Thyroid gland (tissue), 4 donors: ENCODE data around the gene CCDC92. TPM values are rescaled to one million over a fixed set of nuclear protein-coding genes. Genes with fewer than 3 reads are reported as not detected.

Experiments used
- DNase-seq, 2 donors: peaks; one replicate each; pipeline ENCODE4 v3.0.0-alpha.2; 2019
- H3K27ac ChIP-seq, 3 donors: fragments of 200-600 bp; sonication (generic); 1 replicate in 2 of 3; 2 replicates in 1 of 3; pipeline ENCODE4 v1.5.1; 2016 to 2019; ENCODE audit warnings: mild to moderate bottlenecking in 1 of 3, moderate library complexity in 1 of 3
- H3K27me3 ChIP-seq: fragments of 200-600 bp; sonication (generic); one replicate; pipeline ENCODE4 v1.5.1; 2019
- H3K36me3 ChIP-seq, 2 donors: fragments of 200-600 bp; sonication (generic); one replicate each; pipeline ENCODE4 v1.5.1; 2016 to 2019
- H3K4me1 ChIP-seq, 2 donors: fragments of 200-600 bp; sonication (generic); one replicate each; pipeline ENCODE4 v1.5.1; 2017 to 2019
- H3K4me3 ChIP-seq, 3 donors: fragments of 200-600 bp; sonication (generic); replicated peaks in 1 of 3; 1 replicate in 2 of 3; 2 replicates in 1 of 3; pipeline ENCODE4 v1.5.1; 2016; ENCODE audit warnings: mild to moderate bottlenecking in 1 of 3
- H3K9me3 ChIP-seq: fragments of 200-600 bp; sonication (generic); one replicate; pipeline ENCODE4 v1.5.1; 2017
- CTCF ChIP-seq, 6 experiments: fragments of 200-600 bp in 3 of 6; fragments of 450-650 bp in 3 of 6; sonication (generic) in 3 of 6; IDR thresholded peaks; one replicate each; pipeline ENCODE4 v1.5.1; 2016 to 2019; ENCODE audit warnings: antibody characterized with exemption in 6 of 6, mild to moderate bottlenecking in 2 of 6, inconsistent platforms in 1 of 6, moderate library complexity in 1 of 6
- POLR2A ChIP-seq, 2 donors: fragments of 450-650 bp; IDR thresholded peaks; one replicate each; pipeline ENCODE4 v1.6.1; 2017; ENCODE audit warnings: antibody characterized with exemption in 2 of 2, mild to moderate bottlenecking in 2 of 2, moderate library complexity in 1 of 2
- WGBS, 2 donors: methylation state at CpG; one replicate each; pipeline ENCODE4 v1.1.5; 2017; 5-methylcytosine and 5-hydroxymethylcytosine counted together
- intact Hi-C: fragments of 100-400 bp; cut with DNase I; formaldehyde crosslinking; loops from one replicate; pipeline ENCODE4 v1.15.1; 2023
- total RNA-seq, 4 donors: library from RNA; depleted of rRNA; stranded (reverse); fragments of >200 nt; gene quantifications; one replicate each; pipeline ENCODE4 v1.2.3, GENCODE V29; 2016

The CCDC92 gene
- total RNA-seq, 4 donors from 2014 or later: 26.6 to 47.0 (median 39.1) TPM

- intact Hi-C loops: no loop called here
- TF ChIP-seq CTCF (IDR thresholded peaks at IDR 0.05): no peak
- no peak for TF ChIP-seq POLR2A (IDR thresholded peaks at IDR 0.05)
- no peaks in the 10 kb centered on the region for H3K9me3 ChIP-seq
- H3K27ac ChIP-seq: peak overlapping the region; percentile 68 to 97 (median 93)
- H3K36me3 ChIP-seq: peaks cover 0 to 4% of the 10 kb centered on the region in 2 donors
- WGBS, 2 donors: 27 to 28% methylated on average over 10 of the region's 10 CpGs
- peaks cover 14 to 16% of the 10 kb centered on the region in 2 donors for H3K4me1 ChIP-seq
- H3K27me3 ChIP-seq: no peaks in the 10 kb centered on the region
- DNase-seq: no peak
- peak overlapping the region; percentile 56 to 94 (median 71) for H3K4me3 ChIP-seq
Observed at GRCh38 chr12:123971449-123971769, 1.2 kb downstream of the CCDC92 start.

GRCh38 chr12:123967121-123967586, 5.5 kb downstream of the CCDC92 start:
- Histone ChIP-seq H3K4me1 (peaks cover 0 to 10% of the 10 kb centered on the region in 2 donors), H3K27me3 (no peaks in the 10 kb centered on the region), H3K4me3 (no peak overlapping the region), H3K27ac (no peak overlapping the region), H3K36me3 (no peaks in the 10 kb centered on the region), H3K9me3 (no peaks in the 10 kb centered on the region)
- 90 to 94% methylated on average over 8 of the region's 8 CpGs for WGBS, 2 donors
- intact Hi-C loops: no loop called here
- DNase-seq: no peak
- TF ChIP-seq CTCF (IDR thresholded peaks at IDR 0.05): no peak
- TF ChIP-seq POLR2A (IDR thresholded peaks at IDR 0.05): no peak

GRCh38 chr12:123966596-123966995, 6.0 kb downstream of the CCDC92 start:
- H3K4me1 ChIP-seq: peaks cover 0 to 10% of the 10 kb centered on the region in 2 donors
- WGBS, 2 donors: 80 to 83% methylated on average over 3 of the region's 3 CpGs
- no peak for TF ChIP-seq CTCF (IDR thresholded peaks at IDR 0.05)
- TF ChIP-seq POLR2A (IDR thresholded peaks at IDR 0.05): no peak
- DNase-seq: no peak
- H3K27ac ChIP-seq: no peak overlapping the region
- no peaks in the 10 kb centered on the region for H3K27me3 ChIP-seq
- H3K9me3 ChIP-seq: no peaks in the 10 kb centered on the region
- intact Hi-C loops: no loop called here
- no peak overlapping the region for H3K4me3 ChIP-seq
- no peaks in the 10 kb centered on the region for H3K36me3 ChIP-seq

GRCh38 chr12:123965382-123965781, 7.2 kb downstream of the CCDC92 start:
- WGBS, 2 donors: 66 to 75% methylated on average over 5 of the region's 5 CpGs
- Histone ChIP-seq H3K36me3 (no peaks in the 10 kb centered on the region), H3K4me3 (no peak overlapping the region), H3K27ac (no peak overlapping the region), H3K4me1 (peaks cover 0 to 10% of the 10 kb centered on the region in 2 donors), H3K27me3 (no peaks in the 10 kb centered on the region), H3K9me3 (no peaks in the 10 kb centered on the region)
- DNase-seq: no peak
- no peak for TF ChIP-seq POLR2A (IDR thresholded peaks at IDR 0.05)
- TF ChIP-seq CTCF (IDR thresholded peaks at IDR 0.05): no peak
- intact Hi-C loops: no loop called here

- intact Hi-C loops: no loop called here
- no peaks in the 10 kb centered on the region for H3K27me3 ChIP-seq
- WGBS, 2 donors: 97 to 98% methylated on average over 4 of the region's 4 CpGs
- H3K4me1 ChIP-seq: peaks cover 0 to 9% of the 10 kb centered on the region in 2 donors
- no peaks in the 10 kb centered on the region for H3K9me3 ChIP-seq
- TF ChIP-seq CTCF (IDR thresholded peaks at IDR 0.05): no peak
- TF ChIP-seq POLR2A (IDR thresholded peaks at IDR 0.05): no peak
- no peak for DNase-seq
- H3K27ac ChIP-seq: no peak overlapping the region
- H3K4me3 ChIP-seq: no peak overlapping the region
- H3K36me3 ChIP-seq: no peaks in the 10 kb centered on the region
Observed at GRCh38 chr12:123963821-123964220, 8.8 kb downstream of the CCDC92 start.
